NCI-H2171 (cell line): ENCODE data around the gene SH3RF3.
"Not testable (repeated sequence)": the region's sequence is repeated elsewhere in the genome, so short reads cannot be mapped to it uniquely, and the experiment has no call there.

Experiments
- DNase-seq: peaks from one replicate; lab custom pipeline; 2025; lab: John Stamatoyannopoulos, UW

SH3RF3 gene

DNA sequence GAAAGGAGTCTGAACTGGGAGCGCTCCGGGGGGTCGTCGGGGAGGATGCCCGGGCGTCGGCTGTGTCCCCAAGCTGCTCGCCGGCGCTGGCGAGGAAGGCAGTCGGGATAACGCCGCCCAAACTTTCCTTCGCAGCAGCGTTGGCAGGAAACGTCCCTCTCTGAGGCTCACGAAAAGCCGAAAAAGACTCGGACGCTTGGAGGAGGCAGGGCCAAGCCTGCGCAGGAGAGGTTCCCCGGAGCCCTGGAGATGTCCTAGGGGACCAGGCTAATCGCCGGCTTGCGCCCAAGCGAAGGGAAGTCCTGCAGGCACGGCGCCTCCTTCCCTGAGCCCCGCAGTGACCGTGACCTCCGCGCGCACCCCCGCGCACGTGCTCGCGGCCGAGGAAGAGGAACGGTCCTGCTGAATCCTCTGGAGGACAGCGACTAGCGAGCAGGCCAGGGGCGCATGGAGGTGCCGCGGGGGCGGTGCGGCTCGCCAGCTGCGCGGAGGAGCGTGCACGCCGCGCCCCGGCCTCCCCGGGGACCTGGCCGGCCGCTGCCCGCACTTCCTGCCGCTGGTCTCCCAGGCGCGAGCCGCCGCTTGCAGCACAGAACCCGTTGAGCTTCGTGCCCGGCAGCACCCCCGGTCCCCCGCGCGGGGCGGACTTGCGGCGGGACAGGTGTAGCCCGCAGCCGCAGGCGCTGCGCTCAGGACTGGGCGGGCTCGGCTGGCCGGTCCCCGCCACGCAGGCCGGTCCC lies at the start of gene SH3RF3:
Gene SH3RF3, plus strand, starts transcription at position 590 of the 740 bp plus-strand sequence.
- DNase-seq: no peak

DNA sequence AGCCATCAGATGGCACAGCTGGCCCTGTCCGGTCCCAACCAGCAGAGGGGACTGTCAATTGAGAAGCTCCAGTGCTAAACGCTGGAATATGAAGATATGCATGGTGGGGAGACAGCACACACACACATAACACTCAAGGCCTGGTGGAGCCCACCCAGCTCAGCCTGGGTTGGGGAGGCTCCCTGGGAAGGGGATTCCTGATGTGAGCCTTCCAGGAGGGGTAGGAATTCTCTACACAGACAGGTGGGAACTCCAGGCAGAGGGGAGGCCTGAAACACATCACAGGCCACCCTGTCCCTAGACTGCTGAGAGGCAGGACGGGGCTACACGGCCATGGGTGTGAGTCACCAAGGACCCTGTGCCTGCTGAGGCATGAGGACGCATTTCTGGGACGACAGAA lies 49.4 kb upstream of the SH3RF3 start:
- DNase-seq: no peak

DNA sequence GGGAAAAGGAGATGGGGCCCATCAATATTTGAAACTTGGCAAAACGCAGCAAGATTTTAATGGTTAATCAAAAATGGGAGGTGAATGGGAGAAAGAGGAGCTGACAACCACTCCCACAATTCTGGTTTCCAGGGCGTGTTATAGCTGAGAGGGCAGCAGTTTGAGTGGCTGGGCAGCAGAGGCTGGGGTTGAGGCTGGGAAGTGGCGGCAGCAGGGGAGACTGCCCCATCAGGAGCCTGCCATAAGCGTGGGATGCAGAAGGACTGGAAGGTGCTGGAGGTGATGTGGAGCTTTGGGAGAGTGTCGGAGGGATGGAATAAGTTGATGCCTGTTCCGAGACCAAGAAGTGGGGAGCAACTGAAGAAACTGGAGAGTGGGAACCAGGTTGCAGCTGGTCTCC lies 48.9 kb upstream of the SH3RF3 start:
- DNase-seq: no peak

DNA sequence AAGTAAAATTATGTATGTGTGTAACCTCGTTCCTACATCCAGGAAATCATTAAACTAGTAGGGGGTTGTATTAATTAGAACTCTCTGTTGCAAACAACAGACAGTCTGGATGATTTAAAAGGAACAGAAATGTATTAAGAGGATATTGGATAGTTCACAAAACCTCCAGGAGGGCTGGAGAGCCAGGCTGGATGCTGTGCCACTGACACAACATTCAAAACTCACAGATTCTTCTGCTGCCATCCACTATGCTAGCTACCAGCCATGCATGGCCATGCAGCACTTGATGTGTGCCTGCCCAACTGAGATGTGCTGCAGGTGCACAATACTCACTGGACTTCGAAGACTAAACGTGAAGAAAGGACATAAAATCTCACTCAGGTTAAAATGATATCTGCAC lies 48.2 kb upstream of the SH3RF3 start:
- no peak for DNase-seq

DNA sequence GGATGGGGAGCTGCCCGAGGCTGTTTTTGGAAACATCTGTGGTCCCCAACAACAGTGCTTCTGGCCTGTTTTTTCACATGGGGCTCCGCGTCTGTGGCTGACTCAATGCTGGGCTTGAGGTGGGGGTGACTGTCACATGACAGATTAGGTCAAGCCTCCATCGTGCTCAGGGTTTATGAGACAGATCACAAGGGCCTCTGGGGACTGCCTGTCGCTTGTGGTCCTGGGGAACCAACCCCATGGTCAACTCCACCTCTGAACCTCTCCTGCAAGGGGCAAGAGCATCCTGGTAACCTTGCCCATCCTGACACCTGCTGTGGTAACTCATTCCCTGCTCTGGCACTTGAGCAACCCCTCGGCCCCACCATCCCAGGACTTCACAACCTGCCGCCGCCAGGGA lies 47.6 kb upstream of the SH3RF3 start:
- DNase-seq: no peak

DNA sequence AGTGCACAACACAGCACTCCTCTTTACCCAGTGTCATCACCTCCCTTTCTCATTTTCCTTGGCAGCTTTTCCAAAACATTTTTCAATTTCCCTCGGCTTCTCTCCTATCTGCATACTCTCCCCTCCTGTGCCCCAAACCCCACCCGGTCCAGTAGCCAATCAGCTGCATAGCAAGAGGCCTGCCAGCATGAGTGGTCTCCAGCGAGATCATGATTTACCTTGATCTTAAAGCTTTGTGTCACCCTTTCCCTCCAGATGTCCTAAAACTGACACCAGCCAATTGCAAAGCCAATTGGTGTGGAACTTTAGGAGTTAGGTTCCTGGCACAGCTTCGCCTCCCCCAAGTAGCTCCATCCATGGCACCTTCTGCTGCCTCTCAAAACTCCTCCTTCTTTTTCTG lies 45.2 kb upstream of the SH3RF3 start:
- DNase-seq: no peak

DNA sequence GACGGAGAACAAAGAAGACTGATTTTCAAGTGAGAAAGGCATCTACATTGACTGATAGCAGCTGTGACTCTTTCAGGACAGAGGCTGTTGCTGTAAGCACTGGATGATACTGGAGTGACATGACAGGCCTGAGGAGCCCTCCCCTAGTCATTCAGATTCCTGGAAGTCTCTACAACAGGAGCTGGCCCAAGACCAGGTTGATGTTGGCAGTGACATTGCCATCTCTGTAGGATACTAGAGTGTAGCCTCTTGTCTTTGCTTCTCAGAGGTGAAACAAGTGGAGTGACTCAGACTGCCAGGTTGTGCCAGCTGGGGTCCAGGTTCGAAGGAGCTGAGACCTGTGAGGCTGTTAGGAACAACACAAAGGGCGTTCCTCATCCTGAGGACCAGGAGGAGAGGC lies 44.7 kb upstream of the SH3RF3 start:
- DNase-seq: no peak

DNA sequence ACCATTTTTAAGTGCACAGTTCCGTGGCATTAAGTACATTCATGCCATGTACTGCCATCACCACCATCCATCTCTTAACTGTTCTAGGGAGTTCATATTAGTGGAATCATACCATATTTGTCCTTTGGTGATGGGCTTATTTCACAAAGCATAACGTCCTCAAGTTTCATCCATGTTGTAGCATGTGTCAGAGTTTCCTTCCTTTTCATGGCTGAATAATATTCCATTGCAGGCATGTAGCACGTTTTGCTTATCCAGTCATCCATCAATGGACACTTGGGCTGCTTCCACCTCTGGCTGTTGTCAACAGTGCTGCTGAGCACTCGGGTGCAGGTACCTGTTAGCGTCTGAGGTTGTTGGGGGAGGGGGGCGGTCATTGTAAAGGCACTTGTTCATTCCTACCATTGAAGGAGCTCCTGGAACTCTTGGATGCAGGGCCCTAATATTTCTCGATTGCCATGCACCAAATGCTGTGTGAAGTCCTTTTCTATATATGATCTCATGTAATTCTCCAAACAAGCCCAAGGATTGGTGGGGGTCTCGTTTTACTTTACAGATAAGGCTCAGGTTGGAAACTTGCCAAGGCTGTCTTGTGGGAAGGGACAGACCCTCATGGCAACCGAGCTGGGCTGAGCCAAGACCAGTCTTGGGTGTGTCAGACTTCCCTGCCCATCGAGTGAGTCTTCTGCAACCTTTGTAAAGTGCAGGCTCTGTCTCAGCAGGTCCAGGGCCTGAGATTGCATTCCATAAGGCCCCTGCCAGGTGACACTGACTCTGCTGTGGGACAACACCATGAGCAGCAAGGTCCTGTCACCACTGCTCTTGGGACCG lies 42.9 kb upstream of the SH3RF3 start:
- no peak for DNase-seq

DNA sequence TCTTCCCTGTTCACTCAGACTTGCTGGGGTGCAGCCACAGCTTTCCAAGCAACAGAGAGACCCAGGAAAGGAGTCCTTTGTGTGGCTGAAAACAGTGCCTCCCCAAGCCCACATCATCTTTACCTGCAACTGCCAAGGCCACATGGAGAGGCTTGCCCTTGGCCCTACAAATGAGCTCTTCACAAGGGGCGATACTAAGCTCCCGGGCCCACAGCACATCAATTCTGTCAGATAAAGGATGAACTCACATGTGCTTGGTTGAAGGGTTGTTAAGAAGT lies 42.3 kb upstream of the SH3RF3 start:
- DNase-seq: no peak

DNA sequence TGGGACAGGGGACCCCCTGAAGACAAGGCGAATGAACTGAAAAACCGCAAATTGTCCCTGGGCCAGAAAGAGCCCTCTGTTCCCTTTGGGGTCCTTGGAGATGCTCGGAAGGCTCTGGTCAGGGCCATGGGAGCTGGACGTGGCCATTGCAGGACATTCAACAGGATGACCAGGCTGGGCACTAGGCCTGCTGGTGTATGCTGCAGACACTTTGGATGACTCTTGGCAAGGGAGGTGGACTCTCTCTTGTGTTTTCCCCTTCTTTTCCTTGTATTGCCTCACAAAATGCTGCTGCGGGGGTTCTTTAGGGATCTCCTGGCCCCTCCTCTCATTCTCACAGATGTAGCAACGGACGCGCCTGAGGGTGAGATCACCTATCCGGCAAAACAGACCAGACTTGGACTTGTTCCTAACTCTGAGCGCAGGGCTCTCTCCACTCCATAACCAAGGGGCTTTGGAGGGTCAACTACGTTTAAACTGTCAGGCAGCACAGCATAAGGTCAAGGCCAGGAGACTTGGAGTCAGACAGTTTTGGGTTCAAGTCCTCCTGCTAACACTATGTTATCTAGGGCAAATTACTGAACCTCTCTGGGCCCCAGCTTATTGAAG lies 41.8 kb upstream of the SH3RF3 start:
- no peak for DNase-seq

DNA sequence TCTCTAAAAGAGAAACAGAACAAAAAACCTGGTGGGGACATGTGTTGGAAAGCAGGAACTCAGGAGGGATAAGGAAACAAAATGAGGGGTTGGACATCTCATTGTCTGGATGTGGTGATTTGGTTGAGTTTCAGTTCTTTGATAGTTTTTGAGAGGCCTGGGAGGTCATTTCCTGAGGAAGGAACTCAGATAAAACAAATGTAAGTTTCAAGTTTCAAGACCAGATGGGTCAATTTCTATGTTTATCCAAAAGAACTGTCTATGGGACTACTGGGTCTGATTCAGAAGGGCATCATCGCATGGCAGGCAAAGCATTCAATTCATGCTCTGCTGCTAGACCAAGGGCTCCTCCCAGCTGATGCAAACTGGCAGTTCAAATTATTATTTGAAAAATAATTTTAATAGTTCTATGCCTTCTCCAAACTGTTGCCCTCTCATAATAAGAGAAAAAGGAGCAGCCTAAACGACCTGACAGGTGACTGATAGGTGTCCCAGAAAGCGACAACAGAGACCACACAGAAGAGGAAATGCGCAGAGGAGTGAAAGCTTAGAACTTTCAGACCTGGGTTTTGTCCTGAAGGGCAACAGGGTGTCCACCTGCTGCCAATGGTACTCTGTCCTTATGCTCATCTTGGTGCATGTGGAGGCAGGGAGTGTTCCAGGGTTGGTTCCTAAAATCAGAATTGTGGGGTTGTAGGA lies 39.3 kb upstream of the SH3RF3 start:
- no peak for DNase-seq

DNA sequence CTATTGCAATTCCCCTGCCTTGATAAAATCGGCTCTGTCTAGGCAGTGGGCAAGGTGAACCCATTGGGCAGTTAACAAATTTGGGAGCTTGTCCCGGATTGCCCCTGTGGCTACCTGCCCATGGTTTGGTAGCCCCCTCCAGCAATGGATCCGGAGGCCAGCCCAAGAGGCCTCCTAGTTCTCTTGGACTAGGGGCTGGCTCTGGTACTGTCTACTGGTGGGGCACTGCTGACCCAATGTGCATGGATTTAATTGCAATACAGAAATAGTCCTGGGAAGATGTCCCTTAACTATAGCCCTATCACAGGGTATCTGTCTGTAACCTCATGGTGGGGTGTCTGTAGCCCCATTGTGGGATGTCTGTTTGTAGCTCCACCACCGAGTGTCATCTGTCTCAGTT lies 37.5 kb upstream of the SH3RF3 start:
- DNase-seq: no peak

DNA sequence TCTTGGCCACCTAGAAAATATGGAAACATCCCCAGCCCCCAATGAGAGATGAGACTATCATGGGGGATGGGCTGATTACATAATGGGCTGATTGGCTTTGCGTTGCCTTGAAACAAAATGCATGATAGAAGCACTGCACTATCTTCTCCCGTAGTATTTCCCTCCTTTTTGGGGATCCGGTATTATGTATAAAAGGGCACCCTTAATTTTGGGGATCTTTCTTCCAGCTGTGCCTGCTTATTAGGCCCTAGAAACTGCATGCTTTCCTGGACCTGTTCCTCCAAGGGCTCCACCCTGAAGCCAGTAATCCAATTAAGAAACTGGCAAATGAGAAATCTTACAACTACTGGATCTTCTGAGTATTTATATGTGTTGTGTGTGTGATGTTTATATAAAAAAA lies 34.9 kb upstream of the SH3RF3 start:
- no peak for DNase-seq

DNA sequence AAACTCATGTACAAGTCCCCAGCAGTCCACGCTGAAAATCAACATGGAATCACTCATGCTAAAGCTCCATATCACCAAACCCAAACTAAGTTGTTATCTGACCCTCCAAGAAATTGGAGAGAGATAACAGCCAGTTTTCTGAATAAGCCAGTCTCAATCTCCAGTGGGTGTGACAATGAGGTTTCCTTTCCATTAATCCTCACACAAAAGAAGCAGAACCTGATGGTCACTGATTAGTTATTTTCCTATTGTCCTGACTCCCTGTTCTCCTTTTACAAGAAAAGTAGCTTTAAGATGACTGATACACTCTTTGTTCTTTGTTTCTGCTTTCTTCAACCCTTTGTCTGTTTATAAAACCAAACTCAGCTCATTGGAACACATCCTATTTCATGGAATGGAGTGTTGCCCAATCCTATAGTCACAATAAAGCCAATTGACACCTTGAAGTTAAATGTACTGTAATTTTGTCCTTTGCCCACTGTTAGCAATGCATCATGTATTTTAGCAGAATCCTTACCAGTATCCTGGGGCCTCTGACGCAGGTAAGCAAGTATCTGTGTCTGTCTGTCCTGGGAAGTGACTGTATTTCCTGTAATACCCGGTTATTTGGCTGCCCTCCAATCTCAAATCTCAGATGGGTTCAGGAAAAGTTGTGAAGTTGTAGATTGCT lies 30.6 kb upstream of the SH3RF3 start:
- no peak for DNase-seq

DNA sequence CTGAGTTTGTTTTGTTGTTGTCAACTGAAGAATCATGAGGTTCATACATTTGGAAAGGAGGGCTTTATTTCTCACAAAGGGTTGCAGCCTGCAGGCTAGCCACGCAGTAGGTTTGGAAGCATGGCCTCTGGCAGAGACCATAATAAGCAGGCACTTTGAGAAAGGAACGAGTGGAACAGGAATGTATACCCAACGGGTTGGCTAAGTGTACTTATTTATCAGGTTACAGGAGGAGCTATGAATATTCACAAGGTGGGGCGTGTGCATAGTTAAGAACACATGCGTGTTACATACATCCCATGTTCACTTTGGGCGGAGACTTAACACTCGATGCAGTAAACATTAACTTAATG lies 30.1 kb upstream of the SH3RF3 start:
- no peak for DNase-seq

DNA sequence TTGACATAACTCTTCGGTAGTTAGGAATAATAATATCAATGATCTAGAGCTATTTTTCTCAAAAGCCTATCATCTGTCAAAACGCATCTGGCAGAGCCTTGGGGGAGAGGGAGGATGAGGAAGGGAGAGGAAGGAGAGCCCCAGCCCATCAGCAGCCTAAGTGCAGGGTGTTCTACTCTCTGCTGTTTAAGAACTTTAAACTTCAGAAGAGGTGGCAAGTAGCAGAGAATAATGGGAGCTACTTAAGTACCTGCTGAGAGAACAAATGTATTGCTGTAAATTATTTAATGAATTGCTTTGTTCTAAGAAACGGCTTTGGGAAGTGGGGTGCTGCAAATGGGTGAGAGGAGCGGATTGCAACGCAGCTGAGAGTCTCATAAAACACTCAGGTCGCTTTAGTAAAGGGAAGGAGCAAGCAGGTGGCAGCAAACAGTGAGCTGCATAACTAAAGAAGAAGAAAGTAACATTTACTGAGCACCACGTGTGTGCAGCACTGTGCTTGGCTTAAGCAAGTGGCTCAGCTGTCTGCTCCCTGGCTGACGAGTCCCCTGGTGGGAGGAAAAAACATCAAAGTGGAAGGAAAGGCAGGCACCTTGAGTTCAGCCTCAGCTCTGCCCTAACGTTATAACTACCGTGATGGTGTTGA lies 26.3 kb upstream of the SH3RF3 start:
- DNase-seq: no peak

DNA sequence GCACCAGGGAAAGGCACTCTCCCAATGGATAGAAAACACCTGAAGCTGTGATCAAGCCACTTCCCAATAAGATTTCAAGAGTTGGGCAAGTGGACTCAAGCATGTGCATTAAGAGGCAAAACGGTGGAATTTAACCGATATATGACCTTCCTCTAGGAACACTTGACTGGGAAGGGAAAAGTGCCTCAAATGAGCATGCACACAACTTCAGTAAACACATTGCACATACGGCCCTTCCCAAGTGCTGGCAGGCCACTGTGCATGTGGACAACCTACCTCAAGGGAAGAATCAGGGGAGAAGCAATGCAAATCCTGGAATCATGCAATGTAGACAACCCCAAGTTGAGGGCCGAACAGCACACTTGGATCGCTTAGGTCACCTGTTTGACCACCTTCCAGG lies 23.9 kb upstream of the SH3RF3 start:
- no peak for DNase-seq

DNA sequence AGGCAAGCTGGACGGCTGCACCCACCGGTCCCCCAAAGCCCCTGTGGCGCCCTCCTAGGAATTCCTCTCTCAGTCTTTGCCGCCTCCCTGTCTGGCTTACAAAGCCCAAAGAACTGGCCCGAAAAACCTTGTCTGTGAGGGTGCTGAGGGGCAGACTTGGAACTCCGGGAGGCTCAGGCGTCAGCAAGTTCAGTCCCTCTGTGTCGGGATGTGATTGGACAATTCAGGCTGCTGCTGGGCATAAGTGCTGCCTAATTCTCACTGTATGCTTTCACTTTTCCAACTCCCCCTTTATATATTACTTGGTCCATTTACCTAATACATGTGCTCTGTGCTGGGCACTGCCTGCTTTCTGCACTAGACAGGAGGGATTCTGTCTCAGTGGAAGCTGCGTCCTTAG lies 20.3 kb upstream of the SH3RF3 start:
- no peak for DNase-seq

DNA sequence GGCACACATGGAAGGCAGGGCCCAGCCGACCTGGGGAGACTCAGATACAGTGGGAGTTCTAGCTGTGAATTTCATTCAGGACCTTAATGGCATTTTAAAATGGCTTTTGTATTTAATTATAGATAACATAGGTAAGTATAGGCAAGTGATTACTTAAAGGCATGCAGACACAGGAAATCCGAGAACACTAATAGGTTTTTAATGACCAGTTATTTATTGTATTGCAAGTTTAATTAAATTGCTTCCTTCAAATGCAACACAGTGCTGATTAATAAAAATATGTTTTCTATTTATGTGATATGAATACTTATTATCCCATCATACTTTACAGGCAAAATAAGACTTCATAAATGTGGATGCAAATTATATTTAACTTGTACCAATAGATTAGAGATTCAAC lies 19.7 kb upstream of the SH3RF3 start:
- no peak for DNase-seq

DNA sequence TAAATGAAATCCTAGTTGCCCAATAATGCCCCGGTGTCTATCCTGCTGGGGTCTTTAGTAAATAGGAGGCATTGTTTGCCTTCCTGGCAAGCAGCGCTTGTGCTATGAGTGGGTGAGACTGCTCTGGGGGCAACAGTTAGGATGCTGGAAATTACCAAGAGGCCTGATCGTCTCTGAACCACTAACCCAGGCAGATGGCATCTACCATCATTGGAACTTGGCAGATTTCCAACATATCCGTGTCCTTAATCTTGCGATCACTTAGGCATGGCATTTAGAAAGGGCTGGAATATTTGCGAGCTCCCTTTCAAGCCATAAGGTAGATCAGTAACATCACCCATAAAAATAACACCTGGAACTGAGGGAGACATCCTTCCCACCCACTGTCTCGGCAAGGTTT lies 18.8 kb upstream of the SH3RF3 start:
- DNase-seq: peak; percentile 80

DNA sequence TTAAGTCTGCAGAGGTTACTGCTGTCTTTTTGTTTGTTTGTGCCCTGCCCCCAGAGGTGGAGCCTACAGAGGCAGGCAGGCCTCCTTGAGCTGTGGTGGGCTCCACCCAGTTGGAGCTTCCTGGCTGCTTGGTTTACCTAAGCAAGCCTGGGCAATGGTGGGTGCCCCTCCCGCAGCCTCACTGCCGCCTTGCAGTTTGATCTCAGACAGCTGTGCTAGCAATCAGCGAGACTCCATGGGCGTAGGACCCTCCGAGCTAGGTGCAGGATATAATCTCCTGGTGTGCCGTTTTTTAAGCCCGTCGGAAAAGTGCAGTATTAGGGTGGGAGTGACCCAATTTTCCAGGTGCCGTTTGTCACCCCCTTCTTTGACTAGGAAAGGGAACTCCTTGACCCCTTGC lies 11.8 kb upstream of the SH3RF3 start:
- DNase-seq: not testable (repeated sequence)

DNA sequence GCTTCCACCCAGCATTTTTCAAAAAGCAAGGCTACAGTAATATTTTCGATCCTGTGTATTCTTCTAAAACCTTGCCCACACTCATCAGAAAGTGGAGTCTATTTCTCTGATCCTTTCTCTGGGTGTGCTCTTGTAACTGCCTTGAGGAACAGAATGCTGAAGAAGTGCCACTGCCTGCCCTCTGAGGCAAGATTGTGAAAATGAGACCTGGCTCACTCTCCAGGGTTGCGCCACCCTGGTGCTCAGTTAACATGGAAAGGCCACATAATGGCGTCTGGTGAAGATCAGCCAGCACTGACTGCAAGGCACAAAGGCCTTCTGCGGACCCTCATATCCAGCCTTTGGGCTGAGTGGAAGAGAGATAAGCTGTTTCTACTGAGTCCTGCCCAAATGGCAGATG lies 11.2 kb upstream of the SH3RF3 start:
- no peak for DNase-seq
